Right renal pelvis (tissue), 4 donors: ENCODE data around the gene TMEM184A. TPM values are rescaled to one million over a fixed set of nuclear protein-coding genes. Genes with fewer than 3 reads are reported as not detected.
A peak's percentile ranks its signal among the peaks of the same experiment; 100 is the strongest.

Experiments
- DNase-seq, 4 donors: peaks; one replicate each; pipeline ENCODE4 v3.0.0-alpha.2; 2013; ENCODE audit warnings: low read depth in 4 of 4, low spot score in 3 of 4, missing footprints in 1 of 4
- polyA plus RNA-seq, 4 donors: library from polyadenylated mRNA; unstranded; fragments of 120-200 nt; gene quantifications; one replicate each; pipeline ENCODE4 v1.2.1, GENCODE V29; 2013; ENCODE audit not compliant: insufficient read length in 4 of 4

TMEM184A gene
- polyA plus RNA-seq, 4 donors, result 6.0 to 9.1 (median 7.4) TPM

GRCh38 chr7:1540776-1541271 is 15.2 kb downstream of the TMEM184A start:
- DNase-seq, result no peak

- no peak for DNase-seq
Measured at GRCh38 chr7:1539882-1540775, 15.9 kb downstream of the TMEM184A start.

GRCh38 chr7:1539181-1539881 is 16.7 kb downstream of the TMEM184A start:
- DNase-seq, result no peak

- DNase-seq, result no peak
Measured at GRCh38 chr7:1538544-1539180, 17.3 kb downstream of the TMEM184A start.

- DNase-seq, result peak; percentile 75 to 86 (median 84)
Measured at GRCh38 chr7:1537535-1538412, 18.2 kb downstream of the TMEM184A start.

- peak in 3 of 4 donors; percentile 82 to 89 (median 82) for DNase-seq
Measured at GRCh38 chr7:1536743-1537534, 19.1 kb downstream of the TMEM184A start.

- no peak for DNase-seq
Measured at GRCh38 chr7:1536455-1536742, 19.6 kb downstream of the TMEM184A start.

GRCh38 chr7:1535701-1536454 is 20.1 kb downstream of the TMEM184A start:
- no peak for DNase-seq

- no peak for DNase-seq
Measured at GRCh38 chr7:1535100-1535458, 20.9 kb downstream of the TMEM184A start.

GRCh38 chr7:1534330-1535099 is 21.5 kb downstream of the TMEM184A start:
- no peak for DNase-seq

GRCh38 chr7:1533547-1534329 is 22.3 kb downstream of the TMEM184A start:
- DNase-seq, result no peak

GRCh38 chr7:1533255-1533546 is 22.8 kb downstream of the TMEM184A start:
- no peak for DNase-seq

GRCh38 chr7:1532456-1533254 is 23.4 kb downstream of the TMEM184A start:
- DNase-seq, result no peak

GRCh38 chr7:1531979-1532455 is 24.0 kb downstream of the TMEM184A start:
- no peak for DNase-seq

- DNase-seq, result no peak
Measured at GRCh38 chr7:1531263-1531978, 24.6 kb downstream of the TMEM184A start.

- DNase-seq, result no peak
Measured at GRCh38 chr7:1530946-1531262, 25.1 kb downstream of the TMEM184A start.
